ENCODE results near the gene ARMC2.

The ARMC2 gene

GRCh38 chr6:109010705-109011102, 162.5 kb downstream of the ARMC2 start:
- H3K9ac ChIP-seq (ENCODE audit: low read length) = no peak overlapping the region
- no peaks in the 10 kb centered on the region for H3K36me3 ChIP-seq (ENCODE audit: insufficient read depth, low read length)
- H3K9me3 ChIP-seq (ENCODE audit: low read length) = no peaks in the 10 kb centered on the region
- peaks cover 5% of the 10 kb centered on the region for H3K4me1 ChIP-seq (ENCODE audit: insufficient read depth, low read length)
- no peak overlapping the region for H3K4me3 ChIP-seq (ENCODE audit: low read depth in 1 of 2, low read length in 2 of 2)
- no peaks in the 10 kb centered on the region for H3K27me3 ChIP-seq (ENCODE audit: control insufficient read depth in 1 of 2, insufficient read depth in 2 of 2, low read length in 2 of 2)
- peak overlapping the region; percentile 93 for H3K27ac ChIP-seq (ENCODE audit: low read depth, low read length)

GRCh38 chr6:109013656-109014305, 165.6 kb downstream of the ARMC2 start:
- H3K4me3 ChIP-seq (ENCODE audit: low read depth in 1 of 2, low read length in 2 of 2) = no peak overlapping the region
- H3K9me3 ChIP-seq (ENCODE audit: low read length) = no peaks in the 10 kb centered on the region
- H3K27me3 ChIP-seq (ENCODE audit: control insufficient read depth in 1 of 2, insufficient read depth in 2 of 2, low read length in 2 of 2) = no peaks in the 10 kb centered on the region
- H3K9ac ChIP-seq (ENCODE audit: low read length) = no peak overlapping the region
- H3K36me3 ChIP-seq (ENCODE audit: insufficient read depth, low read length) = no peaks in the 10 kb centered on the region
- H3K27ac ChIP-seq (ENCODE audit: low read depth, low read length) = no peak overlapping the region
- H3K4me1 ChIP-seq (ENCODE audit: insufficient read depth, low read length) = peaks cover 5% of the 10 kb centered on the region

- H3K9ac ChIP-seq (ENCODE audit: low read length) = no peak overlapping the region
- no peak overlapping the region for H3K27ac ChIP-seq (ENCODE audit: low read depth, low read length)
- no peaks in the 10 kb centered on the region for H3K36me3 ChIP-seq (ENCODE audit: insufficient read depth, low read length)
- no peak overlapping the region for H3K4me3 ChIP-seq (ENCODE audit: low read depth in 1 of 2, low read length in 2 of 2)
- H3K27me3 ChIP-seq (ENCODE audit: control insufficient read depth in 1 of 2, insufficient read depth in 2 of 2, low read length in 2 of 2) = no peaks in the 10 kb centered on the region
- peaks cover 5% of the 10 kb centered on the region for H3K4me1 ChIP-seq (ENCODE audit: insufficient read depth, low read length)
- H3K9me3 ChIP-seq (ENCODE audit: low read length) = no peaks in the 10 kb centered on the region
Measured at GRCh38 chr6:109014606-109015005, 166.4 kb downstream of the ARMC2 start.

GRCh38 chr6:109015176-109015575, 167.0 kb downstream of the ARMC2 start:
- Histone ChIP-seq H3K4me1 (ENCODE audit: insufficient read depth, low read length) (peaks cover 5% of the 10 kb centered on the region), H3K27ac (ENCODE audit: low read depth, low read length) (no peak overlapping the region), H3K9ac (ENCODE audit: low read length) (no peak overlapping the region), H3K36me3 (ENCODE audit: insufficient read depth, low read length) (no peaks in the 10 kb centered on the region), H3K4me3 (ENCODE audit: low read depth in 1 of 2, low read length in 2 of 2) (no peak overlapping the region), H3K27me3 (ENCODE audit: control insufficient read depth in 1 of 2, insufficient read depth in 2 of 2, low read length in 2 of 2) (no peaks in the 10 kb centered on the region), H3K9me3 (ENCODE audit: low read length) (no peaks in the 10 kb centered on the region)

- peaks cover 6% of the 10 kb centered on the region for H3K4me1 ChIP-seq (ENCODE audit: insufficient read depth, low read length)
Measured at GRCh38 chr6:109019911-109020310, 171.7 kb downstream of the ARMC2 start.

GRCh38 chr6:109021870-109022269, 173.6 kb downstream of the ARMC2 start:
- Histone ChIP-seq H3K27ac (ENCODE audit: low read depth, low read length) (no peak overlapping the region), H3K4me1 (ENCODE audit: insufficient read depth, low read length) (peaks cover 6% of the 10 kb centered on the region), H3K9me3 (ENCODE audit: low read length) (no peaks in the 10 kb centered on the region), H3K27me3 (ENCODE audit: control insufficient read depth in 1 of 2, insufficient read depth in 2 of 2, low read length in 2 of 2) (no peaks in the 10 kb centered on the region), H3K4me3 (ENCODE audit: low read depth in 1 of 2, low read length in 2 of 2) (no peak overlapping the region), H3K9ac (ENCODE audit: low read length) (no peak overlapping the region), H3K36me3 (ENCODE audit: insufficient read depth, low read length) (no peaks in the 10 kb centered on the region)

More at GRCh38 chr6:109019911-109020310, 171.7 kb downstream of the ARMC2 start:
- Histone ChIP-seq H3K36me3 (ENCODE audit: insufficient read depth, low read length) (no peaks in the 10 kb centered on the region), H3K9ac (ENCODE audit: low read length) (no peak overlapping the region), H3K4me3 (ENCODE audit: low read depth in 1 of 2, low read length in 2 of 2) (no peak overlapping the region), H3K9me3 (ENCODE audit: low read length) (no peaks in the 10 kb centered on the region), H3K27ac (ENCODE audit: low read depth, low read length) (no peak overlapping the region), H3K27me3 (ENCODE audit: control insufficient read depth in 1 of 2, insufficient read depth in 2 of 2, low read length in 2 of 2) (no peaks in the 10 kb centered on the region)

GRCh38 chr6:109023356-109023925, 175.2 kb downstream of the ARMC2 start:
- H3K36me3 ChIP-seq (ENCODE audit: insufficient read depth, low read length) = no peaks in the 10 kb centered on the region
- peaks cover 9% of the 10 kb centered on the region for H3K4me1 ChIP-seq (ENCODE audit: insufficient read depth, low read length)
- no peak overlapping the region for H3K4me3 ChIP-seq (ENCODE audit: low read depth in 1 of 2, low read length in 2 of 2)
- H3K9ac ChIP-seq (ENCODE audit: low read length) = no peak overlapping the region
- no peaks in the 10 kb centered on the region for H3K27me3 ChIP-seq (ENCODE audit: control insufficient read depth in 1 of 2, insufficient read depth in 2 of 2, low read length in 2 of 2)
- H3K27ac ChIP-seq (ENCODE audit: low read depth, low read length) = no peak overlapping the region
- no peaks in the 10 kb centered on the region for H3K9me3 ChIP-seq (ENCODE audit: low read length)

All from muscle layer of colon (tissue), 2 donors.